Medulla oblongata (tissue), 1 donor: ENCODE results near the gene LRRK2.
A peak's percentile ranks its signal among the peaks of the same experiment; 100 is the strongest.
"Not testable (repeated sequence)": the region's sequence is repeated elsewhere in the genome, so short reads cannot be mapped to it uniquely, and the experiment has no call there.

Source experiments
- DNase-seq: peaks from one replicate; pipeline ENCODE4 v3.0.0-alpha.2; 2015; ENCODE audit errors: extremely low spot score

LRRK2 gene

DNA sequence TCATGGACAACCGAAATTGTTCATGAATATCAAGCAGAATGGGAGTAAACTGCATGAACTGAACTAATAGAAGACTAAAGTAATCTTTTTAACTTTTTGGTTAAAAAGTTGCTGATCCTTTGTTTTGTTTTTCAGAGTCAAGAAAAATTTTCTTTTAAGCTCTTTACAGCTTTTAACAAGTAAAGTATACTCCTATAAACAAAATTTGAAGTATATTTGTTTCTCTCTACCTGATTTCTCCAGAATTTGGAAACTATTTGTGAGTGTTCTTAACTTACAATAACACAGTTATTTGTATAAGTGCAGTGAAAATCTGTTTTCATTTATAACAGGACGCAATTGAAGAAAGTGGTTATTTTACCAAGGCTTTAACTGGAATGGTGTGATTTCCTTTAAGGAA is 12.2 kb upstream of the LRRK2 start:
- no peak for DNase-seq

DNA sequence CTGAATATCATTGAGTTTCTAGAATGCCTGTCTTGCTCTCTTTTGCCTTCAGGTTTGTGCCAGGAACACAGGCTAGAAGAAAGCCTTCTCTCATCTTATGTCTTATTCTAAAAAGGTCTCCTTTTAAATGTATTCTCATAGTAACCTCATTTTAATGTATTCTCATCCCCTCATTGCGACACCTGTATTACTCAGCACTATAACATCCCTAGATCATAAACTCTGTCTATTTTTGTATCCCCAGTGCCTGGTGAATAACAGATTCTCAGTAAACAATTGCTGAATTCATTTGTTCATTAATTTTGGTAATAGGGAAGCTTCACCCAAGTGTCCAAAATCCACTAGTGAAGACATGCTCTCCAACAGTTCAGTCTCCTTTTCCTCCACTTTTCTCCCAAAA is 8.8 kb upstream of the LRRK2 start:
- DNase-seq = no peak

DNA sequence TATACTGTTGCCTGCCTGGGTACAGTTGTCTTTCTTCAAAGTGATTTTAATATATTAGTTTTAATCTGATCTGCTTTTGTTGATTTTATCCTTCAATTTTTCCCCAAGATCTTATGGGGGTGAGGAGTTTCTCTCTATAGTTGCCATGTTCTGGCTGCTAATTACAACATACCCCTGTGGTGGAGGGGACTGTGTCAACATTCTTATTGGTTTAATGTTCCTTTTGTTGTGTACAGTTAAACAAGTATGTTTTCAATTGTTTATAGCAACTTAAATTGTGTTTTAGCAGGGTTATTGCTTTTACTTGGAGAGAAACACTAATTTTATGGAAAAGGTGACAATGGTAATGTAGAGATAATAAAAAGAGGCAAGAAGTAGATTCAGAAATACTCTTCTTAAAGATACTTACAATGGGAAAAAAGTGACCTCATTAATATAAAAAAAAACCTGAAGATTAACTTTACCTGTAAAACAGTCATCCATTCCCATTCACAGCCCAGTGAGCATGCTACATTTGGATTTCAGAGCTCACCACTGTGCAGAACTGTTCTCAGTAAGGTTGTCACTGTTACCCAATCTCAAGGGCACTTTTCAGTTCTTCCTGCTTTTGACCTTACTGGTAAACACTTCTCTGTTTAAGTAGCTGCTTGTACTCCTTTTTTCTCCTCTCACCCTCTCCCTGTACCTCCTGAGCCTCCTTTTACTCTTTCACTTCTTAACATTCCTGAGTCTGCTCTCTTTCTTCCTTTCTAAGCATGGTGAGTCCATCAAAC is 8.1 kb upstream of the LRRK2 start:
- DNase-seq = no peak

DNA sequence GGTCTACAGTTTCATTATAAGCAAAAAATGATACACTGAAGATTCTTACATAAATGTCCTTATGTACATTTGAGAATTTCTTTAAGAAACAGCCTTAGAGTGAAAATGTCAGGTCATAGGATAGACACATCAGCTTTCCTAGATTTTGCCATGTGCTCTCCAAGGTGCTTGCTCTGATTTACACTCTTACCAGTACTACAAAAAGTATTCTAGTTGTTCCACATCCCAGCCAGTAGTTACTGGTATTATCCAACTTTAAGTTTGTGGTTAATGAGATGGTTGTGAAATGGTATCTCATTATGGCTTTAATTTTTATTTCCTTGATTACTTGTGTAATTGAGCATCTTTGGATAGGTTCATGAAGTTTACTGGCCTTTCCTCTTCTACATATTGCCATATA is 5.0 kb upstream of the LRRK2 start:
- DNase-seq = no peak

DNA sequence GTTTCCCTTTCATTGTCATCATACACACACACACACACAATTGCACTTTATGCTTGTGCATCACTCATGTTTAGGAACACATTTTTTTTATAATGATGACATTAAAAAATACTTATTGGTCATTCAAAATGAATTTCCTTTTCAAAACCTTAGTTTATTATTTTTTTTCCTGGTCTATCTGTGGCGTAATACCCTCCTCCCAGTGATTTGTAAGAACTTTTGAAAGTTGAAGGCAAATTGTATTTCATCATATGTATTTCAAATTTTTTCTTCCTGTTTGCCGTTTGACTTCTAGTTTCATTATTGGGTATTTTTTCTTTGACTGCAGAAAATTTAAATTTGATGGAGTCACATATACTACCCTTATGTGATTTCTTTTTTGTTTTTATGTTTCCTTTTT is 2.5 kb upstream of the LRRK2 start:
- DNase-seq = no peak

DNA sequence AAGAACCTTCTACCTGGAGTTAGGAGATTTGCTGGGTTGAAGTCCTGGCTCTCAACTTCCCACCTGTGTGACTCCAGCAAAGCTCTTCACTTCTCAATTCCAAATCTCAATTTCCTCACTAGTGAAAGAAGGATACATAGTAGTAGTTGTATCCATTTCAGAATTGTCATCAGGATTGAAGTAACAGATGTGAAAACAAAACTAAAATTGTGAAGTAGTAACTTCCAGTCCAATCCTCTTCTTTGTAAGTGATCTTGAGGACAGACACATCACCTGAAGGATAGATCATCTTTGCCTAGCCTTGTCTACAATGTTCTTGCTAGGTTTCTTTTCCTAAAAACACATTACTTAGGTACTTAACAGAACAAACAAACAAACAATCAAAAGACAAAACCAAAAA is 1.2 kb upstream of the LRRK2 start:
- peak; percentile 20 for DNase-seq

DNA sequence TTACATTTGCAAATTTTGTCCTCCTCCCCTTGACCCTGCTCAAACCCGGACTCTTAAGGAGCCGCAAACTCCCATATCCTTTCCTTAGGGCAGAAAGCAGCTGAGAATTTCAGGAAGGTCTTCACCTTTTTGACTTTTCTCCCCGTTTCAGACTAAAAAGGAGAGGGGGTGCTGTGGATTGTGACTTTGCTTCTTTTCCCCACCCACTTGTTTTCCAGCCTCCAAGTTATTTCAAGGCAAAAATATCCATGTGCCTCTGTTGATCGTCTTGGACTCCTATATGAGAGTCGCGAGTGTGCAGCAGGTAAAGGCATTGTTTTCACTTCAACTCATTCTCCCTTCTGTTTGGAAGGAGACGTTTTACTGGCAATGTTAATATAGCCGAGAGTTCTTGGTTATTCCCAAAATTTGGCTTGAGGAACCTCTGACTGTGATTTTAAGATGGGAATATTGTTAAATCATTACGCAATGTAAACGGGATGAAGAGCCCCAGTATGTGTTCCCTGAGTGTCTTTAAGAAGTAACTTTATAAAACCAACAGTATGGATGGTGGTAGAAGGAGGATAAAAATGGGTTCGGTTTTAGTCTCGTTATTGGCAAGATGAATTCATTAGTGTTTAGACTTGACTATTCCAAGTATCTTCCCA is 663 bp downstream of the LRRK2 start:
- DNase-seq = peak; percentile 42

DNA sequence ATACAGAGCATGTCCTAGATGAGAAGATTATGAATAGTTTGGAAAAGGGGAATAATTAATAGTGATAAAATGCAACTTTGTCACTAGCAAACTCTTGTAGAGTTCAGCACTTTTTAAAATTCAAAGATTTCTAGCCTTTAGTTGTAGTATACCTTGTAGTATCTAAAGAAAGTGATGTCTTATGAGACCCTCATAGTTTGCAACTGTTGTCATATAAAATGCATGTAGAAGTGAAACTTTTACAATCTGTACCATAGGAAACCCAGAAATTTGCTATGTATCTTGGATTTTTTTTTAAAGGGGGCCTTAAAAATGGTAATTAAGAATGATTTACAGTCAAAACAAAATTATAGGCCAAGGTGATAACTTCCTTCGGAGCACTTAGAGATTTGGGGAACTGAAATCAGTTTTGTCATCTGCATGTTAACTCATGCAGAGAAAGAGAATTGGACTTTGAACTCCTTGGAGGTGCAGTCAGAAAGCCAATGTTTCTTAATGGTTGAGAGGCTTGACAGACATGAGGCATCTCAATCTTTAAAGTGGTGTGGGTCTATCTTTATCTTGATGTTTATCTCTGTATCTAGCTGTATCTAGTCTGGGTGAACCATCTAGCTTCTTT is 1.3 kb downstream of the LRRK2 start:
- peak; percentile 54 for DNase-seq

DNA sequence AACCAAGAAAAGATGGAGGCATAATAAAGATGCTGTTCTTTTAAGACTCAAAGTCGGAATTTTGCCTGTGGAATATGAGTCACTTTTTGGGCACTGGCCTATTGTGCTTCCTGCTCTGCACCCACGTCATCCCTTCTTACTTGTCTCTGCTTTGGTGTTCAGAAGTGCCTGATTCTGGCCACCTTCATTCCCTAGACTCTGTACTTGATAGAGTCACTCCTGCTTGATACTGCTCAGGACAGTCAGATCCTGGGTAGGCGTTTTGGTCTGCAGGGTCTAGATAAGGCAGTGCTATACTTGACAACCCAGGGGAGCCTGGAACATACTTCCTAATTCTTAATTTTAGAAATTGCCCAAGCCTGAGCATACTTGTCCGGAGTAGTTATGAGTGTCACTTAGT is 1.9 kb downstream of the LRRK2 start:
- DNase-seq = peak; percentile 66

DNA sequence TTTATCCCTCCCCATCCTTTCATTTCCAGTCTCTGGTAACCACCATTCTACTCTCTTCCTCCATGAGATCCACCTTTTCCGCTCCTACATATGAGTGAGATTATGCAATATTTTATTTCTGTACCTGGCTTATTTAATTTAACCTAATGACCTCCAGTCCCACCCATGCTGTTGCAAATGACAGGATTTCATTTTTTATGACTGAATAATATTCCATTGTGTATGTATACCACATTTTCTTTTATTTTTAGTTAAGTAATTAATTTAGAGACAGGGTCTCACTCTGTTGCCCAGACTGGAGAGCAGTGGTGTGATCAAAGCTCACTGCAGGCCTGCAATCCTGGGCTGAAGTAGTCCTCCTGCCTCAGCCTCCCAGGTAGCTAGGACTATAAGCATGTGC is 2.6 kb downstream of the LRRK2 start:
- DNase-seq = no peak

DNA sequence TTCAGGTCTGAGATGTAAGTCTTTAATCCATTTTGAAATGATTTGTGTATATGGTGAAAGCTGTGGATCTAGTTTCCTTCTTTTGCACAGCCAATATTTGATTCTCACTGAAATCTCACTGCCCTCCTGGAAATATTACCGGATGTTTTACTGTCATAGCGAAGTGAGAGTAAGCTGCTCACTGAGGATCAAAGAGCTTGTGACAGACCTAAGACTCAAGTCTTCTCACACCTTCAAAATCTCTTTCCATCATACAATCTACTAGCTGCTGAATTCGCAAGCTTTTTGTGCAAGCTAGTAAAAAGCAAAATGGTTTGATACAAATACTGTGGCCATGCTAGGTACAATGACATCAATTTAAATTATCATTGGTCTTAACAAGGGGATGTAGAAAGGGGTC is 3.9 kb downstream of the LRRK2 start:
- DNase-seq = no peak

DNA sequence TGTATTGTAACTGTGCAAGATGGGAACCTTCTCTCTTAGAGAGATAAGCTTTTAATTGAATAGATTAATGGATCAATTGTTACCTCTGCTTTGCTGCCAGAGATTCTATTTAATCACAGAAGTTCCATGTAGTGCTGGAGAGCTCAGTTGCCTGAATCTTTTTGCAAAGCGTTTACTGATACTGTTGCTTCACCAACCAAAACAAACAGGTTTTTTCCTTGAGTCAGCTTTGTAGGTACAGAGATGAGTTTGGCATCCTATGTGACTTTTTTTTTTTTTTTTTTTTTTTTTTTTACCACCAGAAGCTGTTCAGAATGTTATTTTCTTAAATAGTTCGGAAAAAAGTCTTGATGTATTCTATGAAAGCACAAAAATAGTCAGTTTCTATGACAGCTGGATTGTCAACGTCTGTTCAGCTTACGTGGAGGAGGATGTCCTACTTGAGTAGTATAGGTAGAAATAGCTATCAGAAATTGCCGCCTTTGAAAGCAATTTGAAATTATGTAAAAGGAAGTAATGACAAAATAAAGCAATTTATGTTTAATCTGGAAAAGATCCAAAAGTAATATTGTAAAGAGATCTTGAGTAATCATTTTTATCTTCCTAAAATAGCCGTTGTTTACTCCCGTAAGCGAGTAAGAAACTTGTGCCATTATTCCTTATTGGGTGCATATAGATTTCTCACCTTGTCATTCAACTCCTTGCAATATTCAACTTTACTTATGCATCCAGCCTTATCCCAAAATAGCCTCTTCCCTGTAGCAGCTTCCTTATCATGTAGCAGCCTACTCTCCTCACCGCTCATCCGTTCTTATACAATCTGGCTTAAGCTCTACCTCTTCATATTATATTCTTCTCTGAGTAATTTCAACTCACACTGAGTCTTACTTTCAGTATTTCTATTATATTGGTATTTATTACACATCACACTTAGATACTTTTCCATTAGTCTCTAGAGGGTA is 5.2 kb downstream of the LRRK2 start:
- DNase-seq = no peak

DNA sequence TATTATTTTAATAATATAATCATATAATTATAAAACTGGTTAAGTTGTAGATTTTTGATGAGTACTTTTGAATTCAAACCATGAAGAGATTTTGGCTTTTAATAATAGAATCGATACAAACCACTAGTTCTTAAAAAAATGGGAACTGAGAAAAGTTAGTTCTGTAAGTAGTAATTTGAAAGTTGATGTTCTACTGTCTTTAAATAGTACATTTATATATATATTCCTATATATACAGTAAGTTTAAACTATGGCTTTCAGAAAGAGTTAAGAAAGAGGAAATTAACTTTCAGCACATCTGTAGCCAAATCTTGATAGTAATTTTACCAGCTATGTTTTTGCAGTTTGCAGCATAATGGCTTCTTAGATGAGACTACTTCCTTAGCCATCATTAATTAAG is 7.8 kb downstream of the LRRK2 start:
- DNase-seq = no peak

DNA sequence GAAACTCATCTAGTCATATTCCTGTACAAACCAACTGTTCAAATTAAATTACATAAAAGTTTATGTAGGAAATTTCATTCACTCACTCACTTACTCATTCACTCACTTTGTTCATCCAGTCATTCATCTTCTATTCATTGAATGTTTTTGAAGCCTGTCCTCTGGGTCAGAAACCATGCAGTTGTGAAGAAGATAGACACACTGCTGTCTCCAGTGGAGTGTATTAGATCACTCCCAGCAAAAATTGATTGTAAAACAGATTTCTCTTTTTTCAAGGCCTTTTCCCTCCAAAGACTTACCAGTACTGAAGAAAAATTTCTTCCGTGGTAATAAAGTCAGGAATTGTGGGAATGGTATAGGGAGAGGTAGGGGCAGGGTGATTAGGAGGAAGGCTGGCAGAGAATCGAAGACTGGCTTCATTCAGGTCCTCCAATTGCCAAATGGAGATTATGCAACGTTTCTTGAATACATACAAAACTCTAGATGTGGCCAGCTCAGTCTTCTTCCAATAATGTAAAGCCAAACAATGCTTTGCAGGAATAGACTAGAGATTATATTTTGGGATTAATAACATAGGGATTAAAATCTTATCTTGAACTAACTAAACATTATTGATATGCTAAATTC is 9.1 kb downstream of the LRRK2 start:
- no peak for DNase-seq

DNA sequence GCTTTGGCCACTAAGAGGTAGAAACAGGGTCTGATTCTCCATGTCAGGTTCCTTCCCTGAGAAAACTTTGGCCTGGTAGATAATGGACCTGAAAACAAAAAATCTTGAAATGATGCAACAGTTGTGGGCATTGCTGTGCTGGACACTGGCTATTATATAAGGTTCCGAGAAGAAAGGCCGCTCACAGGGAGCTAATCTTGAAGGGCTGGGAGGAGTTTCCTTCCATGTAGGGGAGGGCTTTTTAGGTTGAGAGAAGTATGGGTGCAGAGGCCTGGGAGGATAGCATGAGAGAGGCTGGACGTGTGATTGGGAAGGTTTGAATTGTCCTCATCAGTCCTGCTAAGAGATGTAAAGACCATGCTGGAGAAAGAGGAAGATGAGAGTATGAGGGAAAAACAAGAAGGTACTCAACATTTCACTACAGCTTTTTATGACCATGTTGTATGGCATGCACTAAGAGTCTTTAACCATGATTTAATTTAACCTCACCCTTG is 11.6 kb downstream of the LRRK2 start:
- no peak for DNase-seq

DNA sequence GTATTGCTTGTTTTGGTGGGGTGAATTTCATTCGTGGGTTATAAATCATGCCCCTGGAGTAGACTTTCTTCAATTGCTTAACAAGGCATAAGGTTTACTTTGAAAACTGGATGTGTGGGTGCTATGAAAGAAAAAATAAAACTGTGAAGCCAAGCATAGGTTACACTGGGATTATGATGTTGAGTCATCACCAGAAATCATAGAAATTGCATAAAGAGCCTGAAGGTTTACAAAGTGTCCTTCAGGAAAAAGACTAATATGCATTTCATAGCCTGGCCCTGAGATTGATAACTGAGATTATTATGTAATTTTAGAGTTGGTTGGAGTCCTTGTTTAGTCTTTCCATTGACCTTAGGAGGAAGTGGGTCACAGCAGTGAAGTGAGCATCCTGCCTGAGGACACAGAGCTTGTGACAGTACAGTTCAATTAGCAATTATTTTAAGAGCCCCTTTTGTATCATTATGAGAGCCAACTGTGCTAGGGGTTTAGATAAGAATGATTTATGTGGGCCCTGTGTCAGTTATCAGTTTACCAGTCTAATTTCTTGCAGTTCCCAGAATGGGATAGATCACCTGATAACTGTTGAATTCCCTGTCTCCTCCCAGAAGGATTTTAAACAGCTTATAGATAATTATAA is 13.6 kb downstream of the LRRK2 start:
- no peak for DNase-seq

DNA sequence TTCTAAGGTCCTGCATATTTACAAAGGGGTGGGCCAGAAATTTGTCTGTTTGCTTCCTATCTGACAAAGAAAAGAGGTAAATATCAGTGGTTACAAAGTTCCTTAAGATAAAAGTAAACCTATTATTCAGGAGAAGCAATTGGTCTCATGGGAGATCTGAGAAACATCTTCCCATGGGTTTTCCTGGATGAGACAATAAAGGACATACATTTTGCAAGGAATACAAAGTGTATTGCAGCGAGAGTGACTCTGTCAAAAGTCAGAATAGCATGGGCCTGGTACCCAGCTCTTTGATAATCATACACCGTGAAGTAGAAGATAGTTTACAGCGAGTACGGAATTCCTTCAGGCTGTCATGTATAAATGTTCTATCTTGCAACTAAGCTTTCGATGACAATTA is 14.2 kb downstream of the LRRK2 start:
- DNase-seq = no peak

DNA sequence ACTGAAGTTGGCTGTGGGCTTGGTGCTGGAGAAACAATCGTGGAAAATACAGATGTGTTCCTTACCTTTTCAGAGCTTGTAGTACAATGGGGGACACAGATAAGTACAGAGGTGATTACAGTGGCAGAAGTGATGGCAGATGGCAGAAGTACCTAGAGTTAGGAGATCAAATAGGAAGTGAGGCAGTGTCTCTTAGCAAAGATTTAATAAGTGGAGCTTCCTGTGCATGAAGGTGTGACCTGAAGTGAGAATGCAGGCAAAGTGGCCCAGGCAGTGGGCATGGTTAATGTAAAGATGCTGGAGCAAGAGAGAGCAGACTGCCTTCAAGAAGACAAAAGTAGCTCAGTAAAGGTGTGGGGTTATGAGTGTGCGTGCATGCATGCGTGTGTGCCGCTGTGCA is 16.0 kb downstream of the LRRK2 start:
- no peak for DNase-seq

DNA sequence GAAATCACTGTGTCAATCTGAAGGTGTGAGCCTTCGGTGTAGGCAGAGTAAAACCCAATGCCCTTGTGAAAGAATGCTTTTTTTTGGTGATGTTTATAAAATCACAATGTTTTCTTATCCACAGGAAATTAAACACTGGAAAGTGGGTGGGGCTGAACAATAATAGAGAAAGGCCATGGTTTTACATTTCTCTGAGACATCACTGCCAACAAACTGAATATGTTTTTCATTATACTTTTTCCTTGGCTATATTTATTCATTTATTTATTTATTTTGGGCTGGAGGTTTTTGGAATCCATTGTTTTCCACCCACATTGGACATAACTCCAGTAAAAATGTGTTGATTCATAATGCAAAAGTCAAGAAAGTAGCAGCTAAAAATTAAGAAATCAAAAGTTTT is 16.9 kb downstream of the LRRK2 start:
- no peak for DNase-seq

DNA sequence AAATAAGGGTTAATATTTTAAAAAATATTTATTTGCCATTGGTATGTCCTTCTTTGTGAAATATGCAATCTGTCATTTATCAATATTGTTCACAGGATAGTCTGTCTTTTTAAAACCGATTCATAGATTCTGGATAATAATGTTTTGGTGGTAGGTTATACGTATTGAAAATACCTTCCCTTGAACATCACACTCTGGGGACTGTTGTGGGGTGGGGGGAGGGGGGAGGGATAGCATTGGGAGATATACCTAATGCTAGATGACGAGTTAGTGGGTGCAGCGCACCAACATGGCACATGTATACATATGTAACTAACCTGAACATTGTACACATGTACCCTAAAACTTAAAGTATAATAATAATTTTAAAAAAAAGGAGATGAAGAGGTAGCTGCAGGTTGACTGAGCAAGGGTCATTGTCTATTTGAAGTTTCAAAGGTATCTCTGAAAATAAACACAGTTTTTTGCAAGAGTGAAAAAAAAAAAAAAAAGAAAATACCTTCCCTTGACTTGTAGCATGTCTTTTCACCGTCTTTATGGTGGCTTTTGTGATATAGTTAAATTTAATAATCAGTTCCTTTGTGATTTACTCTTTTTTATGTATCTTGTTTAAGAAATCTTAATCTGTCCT is 19.8 kb downstream of the LRRK2 start:
- DNase-seq = not testable (repeated sequence)
